Measurements from ENCODE around the gene HOXC11. TPM values are rescaled to one million over a fixed set of nuclear protein-coding genes. Genes with fewer than 3 reads are reported as not detected.

HOXC11 gene
- total RNA-seq, 1 donor from 2014 or later = not detected

DNA sequence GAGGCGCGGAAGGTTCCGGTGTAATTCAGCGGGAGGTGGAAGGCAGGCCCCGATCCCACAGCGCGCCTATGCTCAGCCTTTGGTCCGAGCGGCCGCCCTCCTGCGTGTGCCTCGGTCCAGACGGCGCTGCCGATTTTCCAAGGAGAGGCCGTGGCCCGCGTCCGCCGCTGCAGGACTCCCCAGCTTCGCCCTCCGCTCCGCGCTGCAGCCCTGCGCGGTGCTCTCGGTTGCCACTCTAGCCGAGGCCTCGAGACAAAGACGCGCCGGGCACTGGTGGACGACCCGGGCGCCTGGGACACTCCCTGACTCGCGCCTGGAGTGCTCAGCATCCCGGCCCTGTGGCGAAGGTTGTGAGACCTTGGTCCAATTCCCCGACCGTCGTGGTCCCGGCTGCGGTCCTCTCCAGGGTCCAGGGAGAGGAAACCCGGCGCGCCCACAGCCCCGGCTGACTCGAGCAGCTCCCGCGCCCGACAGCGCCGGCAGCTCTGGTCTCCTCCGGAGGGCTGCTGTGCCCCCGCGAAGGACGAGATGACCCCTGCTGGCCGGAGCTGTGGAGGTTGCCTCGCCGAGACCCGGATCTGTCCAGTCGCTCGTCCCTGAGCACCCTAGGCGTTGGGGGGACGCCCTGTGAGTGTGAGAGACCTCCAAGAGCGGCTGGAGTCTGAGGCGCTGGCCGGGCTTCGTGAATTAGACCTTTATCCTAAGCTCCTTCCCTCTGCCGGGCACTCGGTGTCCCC, 11.7 kb upstream of the HOXC11 start:
- DNase-seq (ENCODE audit: low spot score) = peak; percentile 69
- peaks cover 93% of the 10 kb centered on the region for H3K27me3 Mint-ChIP-seq (ENCODE audit: insufficient read depth, low read depth)
- Histone ChIP-seq H3K36me3 (no peaks in the 10 kb centered on the region), H4K20me1 (ENCODE audit: low read depth) (peaks cover 48% of the 10 kb centered on the region), H3K9me3 (ENCODE audit: low read depth) (no peaks in the 10 kb centered on the region), H2AFZ (replicated peaks) (no peak overlapping the region), H3K4me2 (no peak overlapping the region), H3K4me3 (no peak overlapping the region), H3K27me3 (peaks cover 100% of the 10 kb centered on the region), H3K9ac (no peak overlapping the region), H3K79me2 (ENCODE audit: low read depth) (no peaks in the 10 kb centered on the region), H3F3A (ENCODE audit: low read depth) (no peaks in the 10 kb centered on the region), H3K4me1 (no peaks in the 10 kb centered on the region), H3K27ac (no peak overlapping the region)
- peaks cover 14% of the 10 kb centered on the region for H3K9me3 Mint-ChIP-seq
- TF ChIP-seq EZH2phosphoT487 (IDR thresholded peaks at IDR 0.05) (peak; percentile 98), EZH2 (IDR thresholded peaks at IDR 0.05) (peak; percentile 99)
- TF ChIP-seq, protein P1, sequence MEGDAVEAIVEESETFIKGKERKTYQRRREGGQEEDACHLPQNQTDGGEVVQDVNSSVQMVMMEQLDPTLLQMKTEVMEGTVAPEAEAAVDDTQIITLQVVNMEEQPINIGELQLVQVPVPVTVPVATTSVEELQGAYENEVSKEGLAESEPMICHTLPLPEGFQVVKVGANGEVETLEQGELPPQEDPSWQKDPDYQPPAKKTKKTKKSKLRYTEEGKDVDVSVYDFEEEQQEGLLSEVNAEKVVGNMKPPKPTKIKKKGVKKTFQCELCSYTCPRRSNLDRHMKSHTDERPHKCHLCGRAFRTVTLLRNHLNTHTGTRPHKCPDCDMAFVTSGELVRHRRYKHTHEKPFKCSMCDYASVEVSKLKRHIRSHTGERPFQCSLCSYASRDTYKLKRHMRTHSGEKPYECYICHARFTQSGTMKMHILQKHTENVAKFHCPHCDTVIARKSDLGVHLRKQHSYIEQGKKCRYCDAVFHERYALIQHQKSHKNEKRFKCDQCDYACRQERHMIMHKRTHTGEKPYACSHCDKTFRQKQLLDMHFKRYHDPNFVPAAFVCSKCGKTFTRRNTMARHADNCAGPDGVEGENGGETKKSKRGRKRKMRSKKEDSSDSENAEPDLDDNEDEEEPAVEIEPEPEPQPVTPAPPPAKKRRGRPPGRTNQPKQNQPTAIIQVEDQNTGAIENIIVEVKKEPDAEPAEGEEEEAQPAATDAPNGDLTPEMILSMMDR (IDR thresholded peaks at IDR 0.05) = peak; percentile 36
- no peak overlapping the region for H3K27ac Mint-ChIP-seq
- H3K4me1 Mint-ChIP-seq = no peaks in the 10 kb centered on the region
- H3K36me3 Mint-ChIP-seq = peaks cover 2% of the 10 kb centered on the region
- H3K4me3 Mint-ChIP-seq = no peak overlapping the region

DNA sequence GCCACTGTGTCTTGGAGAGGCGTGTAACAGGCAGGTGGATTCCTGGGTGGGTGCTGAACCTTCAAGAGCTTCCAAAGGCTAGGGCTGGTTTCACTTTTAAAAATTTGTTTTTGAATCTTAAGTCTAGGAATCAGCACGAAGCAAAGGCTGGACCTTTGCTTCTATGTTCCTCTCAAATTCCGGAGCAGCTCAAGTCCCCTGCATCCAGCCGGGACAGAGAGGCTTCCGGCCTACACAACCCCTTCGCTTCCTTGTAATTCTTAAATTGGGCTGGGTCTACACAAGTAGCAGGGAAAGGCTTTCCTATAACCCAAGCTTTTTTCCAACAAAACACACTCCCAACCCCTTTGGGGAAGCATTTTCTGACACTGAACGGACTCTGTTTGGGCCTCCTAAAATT, 9.9 kb upstream of the HOXC11 start:
- Histone ChIP-seq H3K4me2 (no peak overlapping the region), H3K27me3 (peaks cover 100% of the 10 kb centered on the region), H3K79me2 (ENCODE audit: low read depth) (no peaks in the 10 kb centered on the region), H3K4me3 (no peak overlapping the region), H2AFZ (replicated peaks) (no peak overlapping the region), H3F3A (ENCODE audit: low read depth) (no peaks in the 10 kb centered on the region), H3K27ac (no peak overlapping the region), H3K9me3 (ENCODE audit: low read depth) (no peaks in the 10 kb centered on the region), H3K9ac (no peak overlapping the region), H3K36me3 (no peaks in the 10 kb centered on the region), H4K20me1 (ENCODE audit: low read depth) (peaks cover 64% of the 10 kb centered on the region), H3K4me1 (no peaks in the 10 kb centered on the region)
- no peak for DNase-seq (ENCODE audit: low spot score)
- Mint-ChIP-seq H3K36me3 (peaks cover 2% of the 10 kb centered on the region), H3K4me1 (no peaks in the 10 kb centered on the region), H3K27me3 (ENCODE audit: insufficient read depth, low read depth) (peaks cover 93% of the 10 kb centered on the region), H3K9me3 (peaks cover 15% of the 10 kb centered on the region), H3K4me3 (no peak overlapping the region), H3K27ac (no peak overlapping the region)
- TF ChIP-seq EZH2phosphoT487 (IDR thresholded peaks at IDR 0.05) (no peak), EZH2 (IDR thresholded peaks at IDR 0.05) (no peak)
- TF ChIP-seq, protein P1 (IDR thresholded peaks at IDR 0.05) = no peak

DNA sequence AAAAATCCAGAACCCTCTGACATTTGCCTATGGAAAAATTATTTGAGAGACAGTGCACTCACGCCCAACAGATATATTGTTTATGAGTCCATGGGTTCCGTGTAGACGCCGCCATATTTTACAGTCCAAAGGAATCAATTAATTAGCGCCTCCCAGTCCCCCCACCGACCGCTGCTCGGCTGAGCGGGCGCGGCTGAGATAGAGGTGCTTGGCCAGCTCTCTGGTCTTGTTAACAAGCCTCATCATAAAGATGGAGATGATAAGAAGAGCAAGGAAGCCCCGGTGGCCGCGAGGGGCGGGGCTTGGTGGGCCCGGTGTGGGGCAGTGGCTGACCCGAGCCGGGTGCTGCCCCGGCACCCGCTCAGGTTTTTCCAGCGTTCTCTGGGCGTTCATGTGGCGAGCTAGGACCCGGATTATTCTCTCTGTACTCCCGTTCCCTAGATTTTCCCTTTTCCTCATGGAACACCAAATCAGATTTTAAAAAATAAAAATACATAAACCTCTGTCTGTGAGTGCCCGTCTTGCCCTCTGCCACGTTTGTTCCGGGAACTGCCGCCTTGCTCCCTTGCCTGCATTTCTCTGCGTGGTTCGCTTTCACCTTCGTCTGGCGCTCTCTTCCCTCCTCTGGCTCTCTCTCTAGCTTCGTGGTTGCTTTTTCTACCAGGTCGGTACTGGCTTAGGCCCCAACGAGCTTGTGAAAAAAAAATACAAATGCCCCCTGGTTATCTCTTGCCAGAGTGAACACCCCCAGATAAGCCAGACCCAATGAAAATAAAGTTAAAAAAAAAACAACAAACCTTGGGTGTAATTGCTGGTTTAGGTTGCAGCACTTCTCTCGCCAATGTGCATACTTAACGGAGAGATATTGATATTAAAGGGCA, 9.3 kb upstream of the HOXC11 start:
- Histone ChIP-seq H2AFZ (replicated peaks) (no peak overlapping the region), H3K27me3 (peaks cover 100% of the 10 kb centered on the region), H3K36me3 (no peaks in the 10 kb centered on the region), H3K4me1 (no peaks in the 10 kb centered on the region), H3K9ac (no peak overlapping the region), H3F3A (ENCODE audit: low read depth) (no peaks in the 10 kb centered on the region), H3K4me3 (no peak overlapping the region), H3K4me2 (no peak overlapping the region), H3K79me2 (ENCODE audit: low read depth) (no peaks in the 10 kb centered on the region), H3K9me3 (ENCODE audit: low read depth) (no peaks in the 10 kb centered on the region), H3K27ac (no peak overlapping the region), H4K20me1 (ENCODE audit: low read depth) (peaks cover 71% of the 10 kb centered on the region)
- H3K27me3 Mint-ChIP-seq (ENCODE audit: insufficient read depth, low read depth) = peaks cover 93% of the 10 kb centered on the region
- no peak overlapping the region for H3K27ac Mint-ChIP-seq
- no peak overlapping the region for H3K4me3 Mint-ChIP-seq
- DNase-seq (ENCODE audit: low spot score) = no peak
- TF ChIP-seq, protein P1 (IDR thresholded peaks at IDR 0.05) = no peak
- TF ChIP-seq EZH2 (IDR thresholded peaks at IDR 0.05) (peak; percentile 92), EZH2phosphoT487 (IDR thresholded peaks at IDR 0.05) (peak; percentile 93)
- H3K36me3 Mint-ChIP-seq = peaks cover 2% of the 10 kb centered on the region
- H3K4me1 Mint-ChIP-seq = no peaks in the 10 kb centered on the region
- H3K9me3 Mint-ChIP-seq = peaks cover 13% of the 10 kb centered on the region

All from neural progenitor cell (in vitro differentiated cells).